ENCODE data around the gene PTPN4. TPM values are rescaled to one million over a fixed set of nuclear protein-coding genes. Genes with fewer than 3 reads are reported as not detected.

PTPN4 gene
- total RNA-seq, 1 donor from 2014 or later = 45.4 TPM

DNA sequence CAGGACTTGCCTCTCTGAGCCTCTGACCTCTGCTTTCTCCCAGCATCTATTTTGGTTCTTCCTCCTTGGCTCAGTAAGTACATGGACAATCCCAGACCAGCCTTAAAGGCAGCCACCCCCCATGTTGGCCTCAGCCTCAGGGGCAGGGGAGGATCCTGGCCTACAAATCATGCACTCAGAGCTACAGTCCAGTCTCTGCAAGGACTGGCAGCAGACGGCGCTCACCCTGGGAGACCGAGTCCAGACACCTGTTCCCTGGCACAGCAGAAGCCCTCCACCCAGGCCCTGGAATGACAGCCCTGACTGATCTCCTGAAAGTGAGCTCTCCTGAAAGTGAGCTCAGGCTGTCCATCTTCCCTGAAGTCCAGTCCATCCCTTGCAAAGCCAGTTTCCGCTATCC lies 25.7 kb upstream of the PTPN4 start:
- DNase-seq = no peak
- TF ChIP-seq, protein P1, sequence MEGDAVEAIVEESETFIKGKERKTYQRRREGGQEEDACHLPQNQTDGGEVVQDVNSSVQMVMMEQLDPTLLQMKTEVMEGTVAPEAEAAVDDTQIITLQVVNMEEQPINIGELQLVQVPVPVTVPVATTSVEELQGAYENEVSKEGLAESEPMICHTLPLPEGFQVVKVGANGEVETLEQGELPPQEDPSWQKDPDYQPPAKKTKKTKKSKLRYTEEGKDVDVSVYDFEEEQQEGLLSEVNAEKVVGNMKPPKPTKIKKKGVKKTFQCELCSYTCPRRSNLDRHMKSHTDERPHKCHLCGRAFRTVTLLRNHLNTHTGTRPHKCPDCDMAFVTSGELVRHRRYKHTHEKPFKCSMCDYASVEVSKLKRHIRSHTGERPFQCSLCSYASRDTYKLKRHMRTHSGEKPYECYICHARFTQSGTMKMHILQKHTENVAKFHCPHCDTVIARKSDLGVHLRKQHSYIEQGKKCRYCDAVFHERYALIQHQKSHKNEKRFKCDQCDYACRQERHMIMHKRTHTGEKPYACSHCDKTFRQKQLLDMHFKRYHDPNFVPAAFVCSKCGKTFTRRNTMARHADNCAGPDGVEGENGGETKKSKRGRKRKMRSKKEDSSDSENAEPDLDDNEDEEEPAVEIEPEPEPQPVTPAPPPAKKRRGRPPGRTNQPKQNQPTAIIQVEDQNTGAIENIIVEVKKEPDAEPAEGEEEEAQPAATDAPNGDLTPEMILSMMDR (IDR thresholded peaks at IDR 0.05; ENCODE audit: borderline replicate concordance) = no peak
- Histone ChIP-seq H3K9me3 (replicated peaks) (no peaks in the 10 kb centered on the region), H3K4me3 (no peak overlapping the region), H3K36me3 (no peaks in the 10 kb centered on the region), H3K27me3 (ENCODE audit: low read depth) (no peaks in the 10 kb centered on the region), H3K4me1 (peaks cover 10% of the 10 kb centered on the region), H3K27ac (replicated peaks) (no peak overlapping the region)
- intact Hi-C loops (cut with micrococcal nuclease) = no loop called here

DNA sequence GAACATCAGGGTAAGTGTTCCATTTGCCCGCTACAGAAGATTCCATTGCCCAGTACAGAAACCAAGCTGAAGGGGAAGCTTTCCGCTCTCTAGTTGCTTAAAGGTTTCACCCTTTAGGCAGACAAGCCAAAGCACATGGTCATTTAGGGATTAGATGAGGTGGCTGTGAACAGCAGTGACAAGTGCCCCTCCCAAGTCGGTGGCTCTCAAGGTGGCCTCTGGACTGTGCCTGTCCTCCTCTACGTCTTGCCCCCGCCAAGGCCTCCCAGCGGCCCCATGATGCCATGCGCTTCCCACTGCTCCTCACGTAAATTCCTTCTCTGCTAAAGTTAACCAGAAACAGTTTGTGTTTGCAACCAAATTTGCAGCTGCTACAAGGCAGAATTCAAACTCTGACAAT lies 24.2 kb upstream of the PTPN4 start:
- TF ChIP-seq, protein P1 (IDR thresholded peaks at IDR 0.05; ENCODE audit: borderline replicate concordance) = no peak
- Histone ChIP-seq H3K4me1 (peaks cover 10% of the 10 kb centered on the region), H3K36me3 (no peaks in the 10 kb centered on the region), H3K27ac (replicated peaks) (no peak overlapping the region), H3K4me3 (no peak overlapping the region), H3K27me3 (ENCODE audit: low read depth) (no peaks in the 10 kb centered on the region), H3K9me3 (replicated peaks) (no peaks in the 10 kb centered on the region)
- no peak for DNase-seq
- intact Hi-C loops (cut with micrococcal nuclease) = no loop called here

GRCh38 chr2:119736021-119736420 lies 23.7 kb upstream of the PTPN4 start:
- Histone ChIP-seq H3K9me3 (replicated peaks) (no peaks in the 10 kb centered on the region), H3K27me3 (ENCODE audit: low read depth) (no peaks in the 10 kb centered on the region), H3K4me1 (peaks cover 10% of the 10 kb centered on the region), H3K4me3 (no peak overlapping the region), H3K27ac (replicated peaks) (no peak overlapping the region), H3K36me3 (no peaks in the 10 kb centered on the region)
- no peak for DNase-seq
- TF ChIP-seq, protein P1 (IDR thresholded peaks at IDR 0.05; ENCODE audit: borderline replicate concordance) = no peak
- intact Hi-C loops (cut with micrococcal nuclease) = no loop called here

- Histone ChIP-seq H3K36me3 (no peaks in the 10 kb centered on the region), H3K4me3 (no peak overlapping the region), H3K27me3 (ENCODE audit: low read depth) (no peaks in the 10 kb centered on the region), H3K4me1 (peaks cover 5% of the 10 kb centered on the region), H3K27ac (replicated peaks) (no peak overlapping the region), H3K9me3 (replicated peaks) (no peaks in the 10 kb centered on the region)
- DNase-seq = no peak
- TF ChIP-seq, protein P1 (IDR thresholded peaks at IDR 0.05; ENCODE audit: borderline replicate concordance) = no peak
- intact Hi-C loops (cut with micrococcal nuclease) = no loop called here
These were observed 20.0 kb upstream of the PTPN4 start for GRCh38 chr2:119739580-119740255.

GRCh38 chr2:119741001-119741400 lies 18.7 kb upstream of the PTPN4 start:
- intact Hi-C loops (cut with micrococcal nuclease) = no loop called here
- Histone ChIP-seq H3K27me3 (ENCODE audit: low read depth) (no peaks in the 10 kb centered on the region), H3K9me3 (replicated peaks) (no peaks in the 10 kb centered on the region), H3K27ac (replicated peaks) (no peak overlapping the region), H3K4me1 (peaks cover 10% of the 10 kb centered on the region), H3K36me3 (no peaks in the 10 kb centered on the region), H3K4me3 (no peak overlapping the region)
- DNase-seq = no peak
- TF ChIP-seq, protein P1 (IDR thresholded peaks at IDR 0.05; ENCODE audit: borderline replicate concordance) = no peak
